ENCODE results near the gene AKAP13.

AKAP13 gene

GRCh38 chr15:85752124-85752475, 371.7 kb downstream of the AKAP13 start:
- Histone ChIP-seq H4K20me1 (ENCODE audit: insufficient read depth, low read length) (no peaks in the 10 kb centered on the region), H3K27me3 (ENCODE audit: low read depth, low read length) (no peaks in the 10 kb centered on the region)

GRCh38 chr15:85752491-85752961, 372.1 kb downstream of the AKAP13 start:
- H3K9ac ChIP-seq (ENCODE audit: low read length): no peak overlapping the region
- H3K36me3 ChIP-seq (replicated peaks; ENCODE audit: low read depth, low read length): peaks cover 13% of the 10 kb centered on the region
- H3K79me2 ChIP-seq (ENCODE audit: low read length): no peaks in the 10 kb centered on the region
- no peaks in the 10 kb centered on the region for H4K20me1 ChIP-seq (ENCODE audit: insufficient read depth, low read length)
- no peak overlapping the region for H3K4me3 ChIP-seq (ENCODE audit: low read length)
- H3K4me2 ChIP-seq (ENCODE audit: low read length): no peak overlapping the region
- H3K27ac ChIP-seq (ENCODE audit: low read length): no peak overlapping the region
- no peaks in the 10 kb centered on the region for H3K9me3 ChIP-seq (ENCODE audit: insufficient read depth, low read length)
- H3K27me3 ChIP-seq (ENCODE audit: low read depth, low read length): no peaks in the 10 kb centered on the region
- no peak for TF ChIP-seq CTCF (IDR thresholded peaks at IDR 0.05; ENCODE audit: low read depth, low read length)
- H3K4me1 ChIP-seq (ENCODE audit: low read length): no peaks in the 10 kb centered on the region
- H2AFZ ChIP-seq (ENCODE audit: low read depth, low read length): no peak overlapping the region

More at GRCh38 chr15:85752124-85752475, 371.7 kb downstream of the AKAP13 start:
- Histone ChIP-seq H3K9ac (ENCODE audit: low read length) (no peak overlapping the region), H3K4me2 (ENCODE audit: low read length) (no peak overlapping the region), H3K36me3 (replicated peaks; ENCODE audit: low read depth, low read length) (peaks cover 18% of the 10 kb centered on the region), H3K79me2 (ENCODE audit: low read length) (no peaks in the 10 kb centered on the region), H3K4me3 (ENCODE audit: low read length) (no peak overlapping the region), H3K9me3 (ENCODE audit: insufficient read depth, low read length) (no peaks in the 10 kb centered on the region), H2AFZ (ENCODE audit: low read depth, low read length) (no peak overlapping the region), H3K27ac (ENCODE audit: low read length) (no peak overlapping the region), H3K4me1 (ENCODE audit: low read length) (no peaks in the 10 kb centered on the region)
- no peak for TF ChIP-seq CTCF (IDR thresholded peaks at IDR 0.05; ENCODE audit: low read depth, low read length)
- TF ChIP-seq EZH2phosphoT487 (IDR thresholded peaks at IDR 0.05; ENCODE audit: low read depth): no peak

- Histone ChIP-seq H3K36me3 (replicated peaks; ENCODE audit: low read depth, low read length) (peaks cover 6% of the 10 kb centered on the region), H3K4me2 (ENCODE audit: low read length) (no peak overlapping the region), H3K9ac (ENCODE audit: low read length) (no peak overlapping the region), H3K27me3 (ENCODE audit: low read depth, low read length) (no peaks in the 10 kb centered on the region), H3K4me3 (ENCODE audit: low read length) (no peak overlapping the region), H2AFZ (ENCODE audit: low read depth, low read length) (no peak overlapping the region), H3K27ac (ENCODE audit: low read length) (no peak overlapping the region), H3K4me1 (ENCODE audit: low read length) (no peaks in the 10 kb centered on the region), H4K20me1 (ENCODE audit: insufficient read depth, low read length) (no peaks in the 10 kb centered on the region), H3K79me2 (ENCODE audit: low read length) (no peaks in the 10 kb centered on the region), H3K9me3 (ENCODE audit: insufficient read depth, low read length) (no peaks in the 10 kb centered on the region)
- TF ChIP-seq CTCF (IDR thresholded peaks at IDR 0.05; ENCODE audit: low read depth, low read length) (no peak), EZH2phosphoT487 (IDR thresholded peaks at IDR 0.05; ENCODE audit: low read depth) (no peak)
Observed at GRCh38 chr15:85753261-85753660, 372.9 kb downstream of the AKAP13 start.

GRCh38 chr15:85753791-85754452, 373.5 kb downstream of the AKAP13 start:
- Histone ChIP-seq H3K79me2 (ENCODE audit: low read length) (no peaks in the 10 kb centered on the region), H4K20me1 (ENCODE audit: insufficient read depth, low read length) (no peaks in the 10 kb centered on the region), H3K9me3 (ENCODE audit: insufficient read depth, low read length) (no peaks in the 10 kb centered on the region), H3K27me3 (ENCODE audit: low read depth, low read length) (no peaks in the 10 kb centered on the region), H3K4me3 (ENCODE audit: low read length) (no peak overlapping the region), H2AFZ (ENCODE audit: low read depth, low read length) (no peak overlapping the region), H3K36me3 (replicated peaks; ENCODE audit: low read depth, low read length) (no peaks in the 10 kb centered on the region), H3K4me2 (ENCODE audit: low read length) (no peak overlapping the region), H3K4me1 (ENCODE audit: low read length) (no peaks in the 10 kb centered on the region), H3K9ac (ENCODE audit: low read length) (no peak overlapping the region), H3K27ac (ENCODE audit: low read length) (no peak overlapping the region)
- TF ChIP-seq CTCF (IDR thresholded peaks at IDR 0.05; ENCODE audit: low read depth, low read length) (no peak), EZH2phosphoT487 (IDR thresholded peaks at IDR 0.05; ENCODE audit: low read depth) (no peak)

Measured in OCI-LY3 (cell line).